ENCODE data around the gene COG8.
"Not testable (repeated sequence)": the region's sequence is repeated elsewhere in the genome, so short reads cannot be mapped to it uniquely, and the experiment has no call there.

The COG8 gene

GRCh38 chr16:69306031-69306430 lies 33.3 kb downstream of the COG8 start:
- H3K36me3 ChIP-seq (ENCODE audit: insufficient read depth, low read length) = peaks cover 21% of the 10 kb centered on the region
- H3K4me1 ChIP-seq (ENCODE audit: insufficient read depth, low read length) = no peaks in the 10 kb centered on the region
- H3K27me3 ChIP-seq (ENCODE audit: insufficient read depth, low read length) = no peaks in the 10 kb centered on the region
- H3K4me3 ChIP-seq (ENCODE audit: low read length) = no peak overlapping the region
- H3K9me3 ChIP-seq (ENCODE audit: insufficient read depth, low read depth, low read length) = no peaks in the 10 kb centered on the region
- WGBS = no CpG with 5 or more reads among the region's 1 CpG
- H3K9ac ChIP-seq (ENCODE audit: low read depth, low read length) = no peak overlapping the region
- no peak overlapping the region for H3K27ac ChIP-seq (ENCODE audit: low read depth, low read length)

- Histone ChIP-seq H3K27me3 (ENCODE audit: insufficient read depth, low read length) (no peaks in the 10 kb centered on the region), H3K9ac (ENCODE audit: low read depth, low read length) (no peak overlapping the region), H3K36me3 (ENCODE audit: insufficient read depth, low read length) (peaks cover 37% of the 10 kb centered on the region), H3K27ac (ENCODE audit: low read depth, low read length) (no peak overlapping the region), H3K9me3 (ENCODE audit: insufficient read depth, low read depth, low read length) (no peaks in the 10 kb centered on the region), H3K4me1 (ENCODE audit: insufficient read depth, low read length) (no peaks in the 10 kb centered on the region), H3K4me3 (ENCODE audit: low read length) (no peak overlapping the region)
- WGBS = 94% methylated on average over 4 of the region's 4 CpGs
These were observed 37.1 kb downstream of the COG8 start for GRCh38 chr16:69302301-69302700.

- peaks cover 37% of the 10 kb centered on the region for H3K36me3 ChIP-seq (ENCODE audit: insufficient read depth, low read length)
- H3K9me3 ChIP-seq (ENCODE audit: insufficient read depth, low read depth, low read length) = no peaks in the 10 kb centered on the region
- H3K27ac ChIP-seq (ENCODE audit: low read depth, low read length) = no peak overlapping the region
- no peak overlapping the region for H3K9ac ChIP-seq (ENCODE audit: low read depth, low read length)
- no peak overlapping the region for H3K4me3 ChIP-seq (ENCODE audit: low read length)
- no peaks in the 10 kb centered on the region for H3K4me1 ChIP-seq (ENCODE audit: insufficient read depth, low read length)
- H3K27me3 ChIP-seq (ENCODE audit: insufficient read depth, low read length) = no peaks in the 10 kb centered on the region
- 91% methylated on average over 4 of the region's 4 CpGs for WGBS
These were observed 37.5 kb downstream of the COG8 start for GRCh38 chr16:69301861-69302260.

- Histone ChIP-seq H3K9ac (ENCODE audit: low read depth, low read length) (no peak overlapping the region), H3K9me3 (ENCODE audit: insufficient read depth, low read depth, low read length) (no peaks in the 10 kb centered on the region), H3K27me3 (ENCODE audit: insufficient read depth, low read length) (no peaks in the 10 kb centered on the region), H3K27ac (ENCODE audit: low read depth, low read length) (no peak overlapping the region), H3K4me1 (ENCODE audit: insufficient read depth, low read length) (no peaks in the 10 kb centered on the region), H3K4me3 (ENCODE audit: low read length) (no peak overlapping the region), H3K36me3 (ENCODE audit: insufficient read depth, low read length) (peaks cover 37% of the 10 kb centered on the region)
- 86% methylated on average over 1 of the region's 1 CpG for WGBS
These were observed 38.2 kb downstream of the COG8 start for GRCh38 chr16:69301187-69301586.

- Histone ChIP-seq H3K27ac (ENCODE audit: low read depth, low read length) (no peak overlapping the region), H3K4me3 (ENCODE audit: low read length) (no peak overlapping the region), H3K9me3 (ENCODE audit: insufficient read depth, low read depth, low read length) (no peaks in the 10 kb centered on the region), H3K27me3 (ENCODE audit: insufficient read depth, low read length) (no peaks in the 10 kb centered on the region), H3K9ac (ENCODE audit: low read depth, low read length) (no peak overlapping the region), H3K4me1 (ENCODE audit: insufficient read depth, low read length) (no peaks in the 10 kb centered on the region), H3K36me3 (ENCODE audit: insufficient read depth, low read length) (peaks cover 34% of the 10 kb centered on the region)
- over 99% methylated on average over 4 of the region's 4 CpGs for WGBS
These were observed 41.1 kb downstream of the COG8 start for GRCh38 chr16:69298261-69298660.

GRCh38 chr16:69296771-69297170 lies 42.6 kb downstream of the COG8 start:
- H3K4me1 ChIP-seq (ENCODE audit: insufficient read depth, low read length); H3K4me3 ChIP-seq (ENCODE audit: low read length); H3K9ac ChIP-seq (ENCODE audit: low read depth, low read length); H3K9me3 ChIP-seq (ENCODE audit: insufficient read depth, low read depth, low read length); H3K27ac ChIP-seq (ENCODE audit: low read depth, low read length); H3K27me3 ChIP-seq (ENCODE audit: insufficient read depth, low read length): not testable (repeated sequence)
- peaks cover 28% of the 10 kb centered on the region for H3K36me3 ChIP-seq (ENCODE audit: insufficient read depth, low read length)
- WGBS = 100% methylated on average over 7 of the region's 7 CpGs

- Histone ChIP-seq H3K27me3 (ENCODE audit: insufficient read depth, low read length) (no peaks in the 10 kb centered on the region), H3K36me3 (ENCODE audit: insufficient read depth, low read length) (0 out of 2 replicates have a peak, but pooled peaks cover 6% of the 10 kb centered on the region), H3K27ac (ENCODE audit: low read depth, low read length) (no peak overlapping the region), H3K9ac (ENCODE audit: low read depth, low read length) (no peak overlapping the region), H3K9me3 (ENCODE audit: insufficient read depth, low read depth, low read length) (no peaks in the 10 kb centered on the region), H3K4me3 (ENCODE audit: low read length) (no peak overlapping the region), H3K4me1 (ENCODE audit: insufficient read depth, low read length) (no peaks in the 10 kb centered on the region)
- 100% methylated on average over 1 of the region's 1 CpG for WGBS
These were observed 45.3 kb downstream of the COG8 start for GRCh38 chr16:69294051-69294450.

- WGBS = 90% methylated on average over 3 of the region's 3 CpGs
- Histone ChIP-seq H3K9me3 (ENCODE audit: insufficient read depth, low read depth, low read length) (no peaks in the 10 kb centered on the region), H3K9ac (ENCODE audit: low read depth, low read length) (0 out of 2 replicates have a peak overlapping the region, but pooled peaks have one; percentile 11), H3K4me1 (ENCODE audit: insufficient read depth, low read length) (no peaks in the 10 kb centered on the region), H3K27me3 (ENCODE audit: insufficient read depth, low read length) (no peaks in the 10 kb centered on the region), H3K4me3 (ENCODE audit: low read length) (no peak overlapping the region), H3K27ac (ENCODE audit: low read depth, low read length) (no peak overlapping the region), H3K36me3 (ENCODE audit: insufficient read depth, low read length) (peaks cover 8% of the 10 kb centered on the region; the same call in 1 of the 2 replicates)
These were observed 46.0 kb downstream of the COG8 start for GRCh38 chr16:69293401-69293800.

GRCh38 chr16:69291657-69292056 lies 47.7 kb downstream of the COG8 start:
- not testable (repeated sequence) for H3K9ac ChIP-seq (ENCODE audit: low read depth, low read length); H3K4me1 ChIP-seq (ENCODE audit: insufficient read depth, low read length); H3K9me3 ChIP-seq (ENCODE audit: insufficient read depth, low read depth, low read length); H3K27ac ChIP-seq (ENCODE audit: low read depth, low read length); H3K27me3 ChIP-seq (ENCODE audit: insufficient read depth, low read length); H3K4me3 ChIP-seq (ENCODE audit: low read length)
- peaks cover 14% of the 10 kb centered on the region; the same call in 1 of the 2 replicates for H3K36me3 ChIP-seq (ENCODE audit: insufficient read depth, low read length)
- WGBS = 95% methylated on average over 9 of the region's 9 CpGs

- WGBS = 94% methylated on average over 12 of the region's 13 CpGs
These were observed 52.2 kb downstream of the COG8 start for GRCh38 chr16:69286941-69287713.

GRCh38 chr16:69285240-69285639 lies 54.1 kb downstream of the COG8 start:
- Histone ChIP-seq H3K9me3 (ENCODE audit: insufficient read depth, low read depth, low read length) (no peaks in the 10 kb centered on the region), H3K4me1 (ENCODE audit: insufficient read depth, low read length) (no peaks in the 10 kb centered on the region), H3K36me3 (ENCODE audit: insufficient read depth, low read length) (peaks cover 28% of the 10 kb centered on the region), H3K27ac (ENCODE audit: low read depth, low read length) (no peak overlapping the region), H3K27me3 (ENCODE audit: insufficient read depth, low read length) (no peaks in the 10 kb centered on the region), H3K4me3 (ENCODE audit: low read length) (no peak overlapping the region), H3K9ac (ENCODE audit: low read depth, low read length) (no peak overlapping the region)
- 91% methylated on average over 4 of the region's 4 CpGs for WGBS

More at GRCh38 chr16:69286941-69287713, 52.2 kb downstream of the COG8 start:
- H3K9ac ChIP-seq (ENCODE audit: low read depth, low read length) = no peak overlapping the region
- H3K36me3 ChIP-seq (ENCODE audit: insufficient read depth, low read length) = peaks cover 28% of the 10 kb centered on the region
- no peak overlapping the region for H3K4me3 ChIP-seq (ENCODE audit: low read length)
- no peaks in the 10 kb centered on the region for H3K9me3 ChIP-seq (ENCODE audit: insufficient read depth, low read depth, low read length)
- no peaks in the 10 kb centered on the region for H3K27me3 ChIP-seq (ENCODE audit: insufficient read depth, low read length)
- no peaks in the 10 kb centered on the region for H3K4me1 ChIP-seq (ENCODE audit: insufficient read depth, low read length)
- H3K27ac ChIP-seq (ENCODE audit: low read depth, low read length) = no peak overlapping the region
